HG03159 (cell line): Measurements from ENCODE around the gene ERBB4.
"Not testable (repeated sequence)": the region's sequence is repeated elsewhere in the genome, so short reads cannot be mapped to it uniquely, and the experiment has no call there.

Experiments used
- ATAC-seq: cut with Tn5 transposase; IDR thresholded peaks from one replicate; pipeline ENCODE4 v1.9.1; 2021; ENCODE audit warnings: mild to moderate bottlenecking, moderate library complexity; ENCODE audit not compliant: unreplicated experiment

The ERBB4 gene

GRCh38 chr2:212024040-212024439 is 514.6 kb downstream of the ERBB4 start:
- ATAC-seq = no peak

DNA sequence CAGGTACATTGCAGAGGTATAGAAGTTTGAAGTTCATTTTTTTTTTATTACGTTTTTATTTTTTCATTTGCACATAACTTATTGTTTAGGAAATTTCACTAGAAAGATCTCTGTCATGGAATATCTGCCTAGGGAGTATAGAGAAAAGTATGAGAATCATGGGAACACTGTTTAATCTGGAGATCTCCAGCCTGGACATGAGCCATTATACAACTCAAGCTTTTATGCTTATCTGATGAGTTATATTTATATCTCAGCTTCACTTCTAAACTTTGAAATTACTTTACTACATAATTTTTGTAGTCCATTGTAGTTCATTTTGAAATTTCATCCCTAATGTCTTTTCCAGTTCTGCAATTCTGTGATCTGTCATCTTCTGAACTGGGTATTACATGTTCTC is 515.6 kb downstream of the ERBB4 start:
- no peak for ATAC-seq

DNA sequence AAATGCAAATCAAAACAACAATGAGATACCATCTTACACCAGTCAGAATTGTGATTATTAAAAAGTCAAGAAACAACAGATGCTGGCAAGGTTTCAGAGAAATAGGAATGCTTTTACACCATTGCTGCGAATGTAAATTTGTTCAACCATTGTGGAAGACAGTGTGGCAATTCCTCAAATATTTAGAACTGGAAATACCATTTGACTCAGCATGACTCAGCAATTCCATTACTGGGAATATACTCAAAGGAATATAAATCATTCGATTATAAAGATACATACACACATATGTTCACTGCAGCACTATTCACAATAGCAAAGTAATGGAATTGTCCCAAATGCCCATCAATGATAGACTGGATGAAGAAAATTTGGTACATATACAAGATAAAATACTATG is 516.7 kb downstream of the ERBB4 start:
- no peak for ATAC-seq

GRCh38 chr2:212015588-212015987 is 523.0 kb downstream of the ERBB4 start:
- no peak for ATAC-seq

DNA sequence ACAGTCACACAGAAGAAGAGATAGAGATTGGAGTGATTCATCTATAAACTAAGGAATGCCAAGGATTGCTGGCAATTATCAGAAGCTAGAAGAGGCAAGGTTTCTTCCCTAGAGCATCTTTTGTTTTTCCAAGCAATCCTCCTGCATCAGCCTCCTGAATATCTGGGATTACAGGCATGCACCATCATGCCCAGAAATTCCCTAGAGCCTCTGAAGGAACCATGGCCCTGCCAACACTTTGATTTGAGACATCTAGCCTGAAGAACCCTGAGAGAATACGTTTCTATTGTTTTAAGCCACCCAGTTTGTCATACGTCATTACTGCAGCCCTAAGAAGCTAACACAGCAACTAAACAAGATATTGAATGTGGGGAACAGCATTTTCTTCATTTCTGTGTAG is 525.0 kb downstream of the ERBB4 start:
- no peak for ATAC-seq

GRCh38 chr2:212010305-212010704 is 528.3 kb downstream of the ERBB4 start:
- ATAC-seq = not testable (repeated sequence)

- no peak for ATAC-seq
These were observed 530.6 kb downstream of the ERBB4 start for GRCh38 chr2:212007972-212008371.

DNA sequence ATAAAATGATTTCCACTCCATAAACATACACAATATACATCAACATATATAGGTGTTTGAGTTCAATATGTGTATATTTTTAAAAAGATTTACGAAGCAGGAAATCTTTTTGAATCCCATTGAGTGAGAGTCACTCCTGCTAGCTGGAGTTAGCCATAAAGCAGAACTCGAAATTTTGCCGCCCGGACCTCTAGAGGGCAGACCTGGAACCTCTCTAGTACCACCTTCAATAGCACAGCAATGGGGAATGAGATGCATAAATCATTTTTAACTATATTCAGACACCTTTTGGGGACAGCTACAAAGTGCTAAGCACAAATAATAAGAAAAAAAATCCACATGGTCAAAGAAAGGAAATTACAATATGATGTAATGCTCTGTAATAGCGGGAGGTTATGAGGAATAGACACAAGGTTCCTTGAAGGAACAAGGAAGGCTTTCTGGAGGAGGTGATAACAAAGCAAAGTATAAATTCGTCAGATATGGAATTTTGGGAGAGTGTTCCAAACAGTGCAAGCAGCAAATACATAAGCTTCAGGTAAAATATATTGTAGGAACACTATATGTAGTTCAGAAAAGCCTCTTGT is 533.4 kb downstream of the ERBB4 start:
- peak; percentile 90 for ATAC-seq

- no peak for ATAC-seq
These were observed 537.3 kb downstream of the ERBB4 start for GRCh38 chr2:212001325-212001724.

GRCh38 chr2:211996857-211997256 is 541.7 kb downstream of the ERBB4 start:
- no peak for ATAC-seq

DNA sequence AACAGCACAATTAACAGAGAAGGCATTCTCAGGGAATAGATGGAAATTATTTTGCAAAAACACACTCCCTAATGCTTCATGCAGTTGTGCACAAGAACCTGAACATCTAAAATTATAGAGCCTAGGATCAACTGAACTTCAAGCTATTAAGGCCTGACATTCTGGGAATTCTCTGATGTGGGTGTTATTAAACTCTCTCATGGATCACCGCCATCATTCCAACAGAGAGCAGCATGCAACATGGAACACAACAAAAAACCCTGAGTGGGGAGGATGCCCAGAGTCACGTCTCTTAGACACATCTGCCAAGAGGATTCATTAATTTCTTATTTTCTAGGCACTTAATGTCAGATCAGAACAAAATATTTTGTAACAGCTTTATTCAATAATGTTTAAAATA is 543.8 kb downstream of the ERBB4 start:
- ATAC-seq = no peak

DNA sequence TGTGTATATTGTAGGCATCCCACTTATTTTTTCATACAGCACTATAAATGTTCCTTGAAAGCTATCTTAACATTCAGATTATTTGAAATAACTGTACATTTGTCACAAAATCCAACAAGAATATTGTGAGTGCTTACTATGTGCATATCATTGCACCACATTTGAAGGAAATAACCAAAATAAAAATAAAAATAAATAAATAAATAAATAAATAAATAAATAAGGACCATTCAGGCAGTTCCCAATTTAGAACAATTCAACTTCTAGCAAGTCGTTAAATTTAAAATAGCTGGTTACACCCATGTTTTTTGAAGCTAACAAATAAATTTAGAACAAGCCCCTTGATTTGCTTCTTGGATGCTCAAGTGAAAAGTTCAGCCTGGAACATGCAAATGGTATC is 548.3 kb downstream of the ERBB4 start:
- ATAC-seq = no peak

DNA sequence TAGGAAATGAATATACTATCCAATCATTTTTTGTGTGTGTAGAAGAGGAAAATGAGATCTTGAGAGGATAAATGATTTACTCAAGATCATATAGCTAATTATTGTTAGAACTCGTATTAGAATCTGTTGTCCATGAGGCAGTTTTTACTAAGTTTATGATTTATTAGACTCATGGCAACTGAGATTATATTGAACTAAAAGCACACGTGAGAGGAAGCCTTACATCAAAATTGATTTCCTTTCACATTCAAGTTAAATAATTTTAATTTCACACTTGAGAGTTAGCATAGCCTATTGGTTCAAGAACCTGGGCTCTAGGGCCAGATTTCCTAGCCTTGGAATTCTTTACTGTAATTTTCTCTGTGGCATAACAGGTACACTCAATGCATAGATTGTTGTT is 552.3 kb downstream of the ERBB4 start:
- no peak for ATAC-seq

- no peak for ATAC-seq
These were observed 553.2 kb downstream of the ERBB4 start for GRCh38 chr2:211985393-211985792.

DNA sequence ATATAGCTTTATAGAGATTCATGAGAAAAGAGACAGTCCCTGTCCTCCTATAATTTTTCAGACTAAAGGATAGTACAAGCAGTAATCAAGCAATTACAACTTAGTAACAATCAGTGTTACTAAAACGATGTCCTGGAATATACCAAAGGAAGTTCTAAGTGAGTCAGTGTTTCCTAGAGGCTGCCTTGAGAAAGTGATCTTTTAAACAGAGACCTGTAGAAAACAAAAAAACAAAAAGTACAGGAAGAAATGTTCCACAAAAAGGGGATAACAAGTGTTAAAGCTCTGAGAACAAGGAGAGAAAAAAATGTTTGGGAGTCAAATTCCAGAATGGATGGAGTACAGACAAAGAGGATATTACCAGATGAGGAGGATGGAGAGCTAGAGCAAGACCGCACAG is 556.4 kb downstream of the ERBB4 start:
- ATAC-seq = no peak

GRCh38 chr2:211981451-211981850 is 557.2 kb downstream of the ERBB4 start:
- no peak for ATAC-seq

GRCh38 chr2:211976076-211976475 is 562.5 kb downstream of the ERBB4 start:
- ATAC-seq = no peak

- no peak for ATAC-seq
These were observed 571.4 kb downstream of the ERBB4 start for GRCh38 chr2:211967234-211967633.

- ATAC-seq = no peak
These were observed 574.6 kb downstream of the ERBB4 start for GRCh38 chr2:211963969-211964368.

- ATAC-seq = peak; percentile 90
These were observed 580.8 kb downstream of the ERBB4 start for GRCh38 chr2:211957799-211958198.

DNA sequence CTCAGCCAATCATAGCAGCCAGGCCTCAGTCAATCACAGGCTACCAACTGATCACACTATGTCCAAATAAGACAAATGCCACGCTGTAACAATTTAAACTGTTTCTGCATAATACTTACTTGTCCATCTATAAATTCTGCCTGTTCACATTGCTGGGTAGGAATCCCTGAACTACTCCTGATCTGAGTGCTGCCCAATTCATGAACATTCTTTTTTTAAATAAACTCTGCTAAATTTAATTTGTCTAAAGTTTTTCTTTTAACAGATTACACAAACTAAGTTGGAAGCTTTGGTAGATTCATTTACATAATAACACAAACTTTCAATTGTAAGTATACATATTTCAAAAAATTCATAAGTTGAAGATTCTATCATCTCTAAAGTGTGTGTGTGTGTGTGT is 583.0 kb downstream of the ERBB4 start:
- ATAC-seq = no peak

DNA sequence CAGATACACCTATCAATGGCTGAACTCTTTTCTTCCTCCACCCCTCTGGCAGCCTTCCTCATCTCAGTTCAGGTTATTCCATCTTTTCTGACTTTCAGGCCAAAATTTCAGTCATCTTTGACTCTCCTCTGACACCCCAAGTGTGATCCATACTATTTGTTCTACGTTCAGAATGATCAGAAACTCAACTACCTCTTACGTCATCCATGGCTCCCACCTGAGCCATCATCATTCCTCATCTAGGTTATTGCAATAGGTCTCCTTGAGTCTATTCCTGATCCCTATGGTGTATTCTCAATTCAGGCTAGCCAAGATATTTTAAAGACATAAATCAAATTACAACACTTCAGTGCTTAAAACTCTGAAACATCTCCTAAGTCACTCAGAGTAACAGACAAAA is 589.7 kb downstream of the ERBB4 start:
- no peak for ATAC-seq

DNA sequence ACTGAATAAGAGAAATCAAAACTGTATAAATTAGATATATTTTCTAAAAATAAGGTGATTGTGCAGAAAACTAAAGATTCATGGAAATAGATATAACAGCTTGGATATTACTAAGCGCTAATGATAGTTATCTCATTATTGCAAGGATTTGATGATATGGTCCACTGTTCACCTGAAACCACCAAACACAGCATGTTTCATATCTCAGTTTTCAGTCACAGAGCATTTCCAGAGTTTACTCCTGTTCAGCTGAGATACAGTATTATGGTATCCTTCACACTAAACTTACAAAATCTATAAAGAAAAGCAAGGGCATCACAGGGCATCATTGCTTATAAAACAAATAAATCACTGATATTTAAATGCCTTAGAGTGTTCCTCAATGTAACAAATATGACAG is 591.6 kb downstream of the ERBB4 start:
- ATAC-seq = no peak

DNA sequence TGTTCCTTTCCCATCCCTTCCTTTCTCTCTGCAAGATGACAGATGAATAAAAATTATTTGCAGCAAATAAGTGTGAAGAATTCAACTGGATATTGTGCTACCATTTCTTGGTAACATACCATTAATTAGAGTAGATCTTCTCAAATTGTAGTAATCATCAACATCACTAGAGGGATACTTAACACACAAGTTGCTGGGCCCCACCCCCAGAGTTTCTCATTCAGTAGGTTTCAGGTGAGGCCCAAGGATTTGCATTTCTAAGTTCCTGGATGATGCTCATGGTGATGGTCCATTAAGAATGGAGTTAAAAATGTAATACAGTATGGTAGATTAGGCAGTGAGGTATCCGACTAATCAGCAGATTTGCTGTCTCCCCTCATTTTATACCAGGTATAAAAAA is 594.0 kb downstream of the ERBB4 start:
- peak; percentile 90 for ATAC-seq
